NCI-H187 (cell line): ENCODE data around the gene ZNF335.
A peak's percentile ranks its signal among the peaks of the same experiment; 100 is the strongest.
"Not testable (repeated sequence)": the region's sequence is repeated elsewhere in the genome, so short reads cannot be mapped to it uniquely, and the experiment has no call there.

Experiments used
- DNase-seq, 2 experiments: peaks; one replicate each; lab custom pipeline; 2025; lab: John Stamatoyannopoulos, UW

Gene ZNF335

GRCh38 chr20:45934586-45935415, 37.2 kb downstream of the ZNF335 start, which contains the start of gene PCIF1:
Gene PCIF1, plus strand, starts transcription at chr20:45934683. Its CDS starts 4,317 bp downstream, at chr20:45939000.
- DNase-seq: peak; percentile 89 to 97

GRCh38 chr20:45934046-45934585, 37.9 kb downstream of the ZNF335 start:
- DNase-seq: peak in 1 of 2 experiments; percentile 48

DNA sequence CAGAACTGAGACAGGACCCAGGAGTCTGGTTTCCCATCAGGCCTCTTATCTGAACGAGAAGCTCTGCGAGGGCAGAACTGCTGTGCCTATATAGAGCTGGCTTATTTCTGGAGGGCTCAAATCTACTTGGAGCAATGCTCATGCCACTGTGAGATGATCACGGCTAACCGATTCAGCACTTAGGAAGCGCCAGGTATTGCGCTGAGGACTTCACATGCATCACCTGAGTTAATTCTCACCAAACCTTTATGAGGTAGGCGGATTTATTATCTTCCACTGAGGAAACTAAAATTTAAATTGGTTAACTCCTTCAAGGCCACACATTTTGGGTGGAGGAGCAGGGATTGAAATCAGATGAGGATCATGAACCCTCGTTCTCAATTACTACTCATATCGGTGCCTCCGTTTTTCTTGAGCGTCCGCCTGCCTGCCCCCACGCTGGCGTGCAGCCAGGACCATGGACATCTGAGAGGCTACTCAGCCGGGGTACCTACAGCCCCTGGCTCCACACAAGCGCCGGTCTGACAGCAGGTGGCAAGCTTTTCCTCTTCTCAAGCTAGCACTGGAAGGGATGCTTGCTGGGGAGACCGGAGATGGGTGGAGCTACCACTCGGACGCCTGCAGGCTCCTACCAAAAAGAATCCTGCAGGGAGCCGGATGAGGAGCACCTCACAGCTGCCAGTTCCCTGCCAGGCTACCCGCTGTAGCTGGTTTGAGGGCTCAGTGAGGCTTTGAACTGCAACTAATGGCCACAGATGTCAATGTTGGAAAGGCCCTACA, 38.5 kb downstream of the ZNF335 start:
- DNase-seq: peak; percentile 48 to 61

DNA sequence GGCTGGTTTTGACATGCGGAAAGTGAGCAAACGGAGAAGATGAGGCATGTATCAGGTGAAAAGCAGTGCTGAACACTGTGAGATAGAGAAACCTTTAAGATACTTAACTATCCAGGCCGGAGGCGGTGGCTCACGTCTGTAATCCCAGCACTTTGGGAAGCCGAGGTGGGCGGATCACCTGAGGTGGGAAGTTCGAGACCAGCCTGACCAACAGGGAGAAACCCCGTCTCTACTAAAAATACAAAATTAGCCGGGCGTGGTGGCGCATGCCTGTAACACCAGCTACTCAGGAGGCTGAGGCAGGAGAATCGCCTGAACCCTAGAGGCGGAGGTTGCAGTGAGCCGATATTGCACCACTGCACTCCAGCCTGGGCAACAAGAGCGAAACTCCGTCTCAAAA, 40.3 kb downstream of the ZNF335 start:
- not testable (repeated sequence) for DNase-seq

- no peak for DNase-seq
Measured at GRCh38 chr20:45927071-45927878, 44.7 kb downstream of the ZNF335 start.

GRCh38 chr20:45926731-45927070, 45.3 kb downstream of the ZNF335 start:
- DNase-seq: no peak

DNA sequence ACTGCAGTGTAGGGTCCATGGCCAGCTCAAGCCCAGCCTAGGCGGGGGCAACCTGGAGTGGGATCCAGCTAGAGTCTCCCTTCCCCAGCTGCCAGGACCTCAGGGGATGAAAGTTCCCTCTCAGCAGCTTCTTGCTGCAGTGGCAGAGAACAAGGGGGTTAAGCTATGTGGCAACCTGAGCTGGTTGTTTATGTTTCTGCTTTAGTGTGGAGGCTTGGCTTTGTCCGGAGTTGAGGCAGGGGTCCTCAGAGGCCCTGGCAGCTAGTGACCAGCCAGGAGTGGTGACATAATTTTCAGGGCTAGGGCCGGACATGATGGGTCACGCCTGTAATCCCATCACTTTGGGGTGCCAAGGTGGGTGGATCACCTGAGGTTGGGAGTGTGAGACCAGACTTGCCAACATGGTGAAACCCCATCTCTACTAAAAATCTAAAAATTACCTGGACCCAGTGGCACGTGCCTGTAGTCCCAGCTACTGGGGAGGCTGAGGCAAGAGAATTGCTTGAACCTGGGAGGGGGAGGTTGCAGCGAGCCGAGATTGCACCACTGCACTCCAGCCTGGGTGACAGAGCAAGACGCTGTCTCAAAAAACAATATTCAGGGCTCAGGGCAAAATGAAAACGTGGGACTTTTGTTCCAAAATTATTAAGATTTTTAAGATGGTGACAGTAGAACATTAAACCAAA, 46.0 kb downstream of the ZNF335 start:
- DNase-seq: no peak

DNA sequence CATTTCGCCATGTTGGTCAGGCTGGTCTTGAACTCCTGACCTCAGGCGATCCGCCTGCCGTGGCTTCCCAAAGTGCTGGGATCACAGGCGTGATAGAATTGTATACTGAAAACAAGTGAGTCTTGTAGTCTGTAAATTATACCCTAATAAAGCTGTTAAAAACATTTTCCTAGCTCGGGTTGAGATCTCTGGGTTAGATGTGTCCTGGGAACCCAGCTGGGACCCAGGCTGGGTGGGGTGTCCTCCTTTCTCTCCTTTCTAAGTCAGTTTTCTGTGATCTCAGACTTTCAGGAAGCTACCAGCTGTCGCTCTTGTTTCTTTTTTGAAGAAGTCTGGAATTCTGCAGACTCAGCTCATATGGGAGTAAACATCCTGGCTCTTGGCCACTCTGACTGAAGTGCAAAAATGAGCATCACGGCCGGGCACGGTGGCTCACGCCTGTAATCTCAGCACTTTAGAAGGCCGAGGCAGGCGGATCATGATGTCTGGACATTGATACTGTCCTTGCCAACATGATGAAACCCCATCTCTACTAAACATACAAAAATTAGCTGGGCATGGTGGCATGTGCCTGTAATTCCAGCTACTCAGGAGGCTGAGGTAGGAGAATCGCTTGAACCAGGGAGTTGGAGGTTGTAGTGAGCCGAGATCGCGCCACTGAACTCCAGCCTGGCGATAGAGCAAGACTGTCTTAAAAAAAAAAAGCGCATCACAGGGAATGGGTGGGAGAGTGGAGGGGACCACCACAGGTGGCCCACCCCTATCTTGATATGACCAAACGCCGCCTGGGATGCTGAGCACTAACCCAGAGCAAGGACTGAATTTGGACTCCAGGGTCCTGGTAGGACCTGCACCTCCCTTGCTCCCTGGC, 47.4 kb downstream of the ZNF335 start:
- DNase-seq: no peak

- DNase-seq: no peak
Measured at GRCh38 chr20:45921337-45922189, 50.4 kb downstream of the ZNF335 start.

DNA sequence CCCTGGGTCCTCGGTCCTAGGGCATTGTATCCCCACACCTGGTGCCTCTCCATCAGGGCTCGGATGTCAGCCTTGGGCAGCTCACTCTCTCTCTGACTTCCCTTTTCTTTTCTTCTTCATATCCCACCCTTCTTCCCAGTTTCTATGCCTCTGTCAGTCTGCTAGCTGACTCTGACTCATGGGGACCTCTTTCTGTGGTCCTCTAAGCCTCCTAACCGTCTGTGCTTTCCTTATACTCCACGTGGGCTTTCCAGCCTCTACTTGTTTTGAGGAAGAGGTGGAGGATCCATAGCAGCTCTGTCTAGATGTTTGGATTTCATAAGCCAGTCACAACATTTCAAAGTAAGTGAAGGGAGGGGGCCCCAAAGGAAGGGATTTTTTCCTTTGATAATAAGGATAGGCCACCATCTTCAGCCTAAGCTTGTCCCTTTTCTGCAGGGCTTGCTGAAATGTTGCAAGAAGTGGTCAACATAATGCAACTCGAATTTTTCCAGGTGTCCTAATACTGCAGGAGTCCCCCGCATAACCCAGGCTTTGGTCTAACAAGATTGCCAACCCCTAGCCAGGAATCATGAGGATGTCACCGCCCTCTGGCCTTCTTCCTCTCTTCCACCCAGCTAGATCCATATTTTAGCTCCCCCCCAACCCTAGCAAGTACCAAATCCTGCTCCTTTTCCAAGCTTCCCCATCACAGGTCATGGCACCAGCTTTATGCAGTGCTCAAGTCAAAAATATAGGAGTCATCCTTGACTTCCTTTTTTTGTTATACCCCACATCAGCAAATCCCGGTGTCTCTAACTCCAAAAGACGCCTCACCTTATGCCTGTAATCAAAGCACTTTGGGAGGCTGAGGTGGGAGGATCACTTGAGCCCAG, 51.3 kb downstream of the ZNF335 start:
- no peak for DNase-seq

- DNase-seq: no peak
Measured at GRCh38 chr20:45919542-45920399, 52.2 kb downstream of the ZNF335 start.

GRCh38 chr20:45918779-45919537, 53.0 kb downstream of the ZNF335 start:
- DNase-seq: no peak

GRCh38 chr20:45918182-45918737, 53.7 kb downstream of the ZNF335 start:
- DNase-seq: no peak

DNA sequence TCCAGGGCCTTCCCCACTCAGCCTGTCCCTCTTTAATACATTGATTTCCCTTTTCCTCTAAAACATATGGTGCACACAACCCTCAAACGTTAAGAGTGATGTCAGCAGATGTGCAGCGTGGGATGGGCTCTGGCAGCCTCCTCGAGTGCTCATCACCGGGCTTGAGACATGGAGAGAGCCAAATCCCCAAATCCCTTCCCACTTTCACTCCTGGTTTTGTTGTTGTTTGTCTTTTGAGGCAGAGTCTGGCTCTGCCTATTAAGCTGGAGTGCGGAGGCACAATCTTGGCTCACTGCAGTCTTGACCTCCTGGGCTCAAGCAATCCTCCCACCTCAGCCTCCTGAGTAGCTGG, 54.2 kb downstream of the ZNF335 start:
- DNase-seq: no peak

DNA sequence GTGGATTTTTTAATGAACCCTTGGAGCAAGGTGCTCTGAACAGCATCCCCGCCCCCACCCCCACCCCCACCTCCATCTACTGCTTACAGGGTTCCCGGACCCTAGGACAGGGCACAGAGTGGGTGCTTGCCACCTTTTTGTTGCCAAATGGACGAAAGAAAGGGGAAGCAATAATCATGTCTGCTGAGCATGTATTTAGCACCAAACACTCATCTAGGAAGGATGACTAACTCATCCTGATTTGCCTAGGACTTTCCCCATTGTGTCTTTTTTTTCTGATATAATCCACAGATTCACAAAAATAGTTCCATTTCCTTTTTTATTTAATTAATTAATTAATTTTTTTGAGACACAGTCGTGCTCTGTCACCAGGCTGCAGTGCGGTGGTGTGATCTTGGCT, 58.9 kb downstream of the ZNF335 start:
- no peak for DNase-seq

GRCh38 chr20:45912344-45912682, 59.7 kb downstream of the ZNF335 start:
- no peak for DNase-seq
